ENCODE results near the gene SEPTIN8.
A peak's percentile ranks its signal among the peaks of the same experiment; 100 is the strongest.

Gene SEPTIN8

GRCh38 chr5:132759114-132760048 is 17.7 kb downstream of the SEPTIN8 start:
- in situ Hi-C loops (cut with HindIII; ENCODE audit: low pct_ligation_motif_present, low pct_unique_long_range_greater_than_20kb, low sequenced_read_pairs) = no loop called here

GRCh38 chr5:132758451-132758850 is 18.6 kb downstream of the SEPTIN8 start:
- DNase-seq = no peak
- in situ Hi-C loops (cut with HindIII; ENCODE audit: low pct_ligation_motif_present, low pct_unique_long_range_greater_than_20kb, low sequenced_read_pairs) = no loop called here

More at GRCh38 chr5:132759114-132760048, 17.7 kb downstream of the SEPTIN8 start:
- no peak for DNase-seq

DNA sequence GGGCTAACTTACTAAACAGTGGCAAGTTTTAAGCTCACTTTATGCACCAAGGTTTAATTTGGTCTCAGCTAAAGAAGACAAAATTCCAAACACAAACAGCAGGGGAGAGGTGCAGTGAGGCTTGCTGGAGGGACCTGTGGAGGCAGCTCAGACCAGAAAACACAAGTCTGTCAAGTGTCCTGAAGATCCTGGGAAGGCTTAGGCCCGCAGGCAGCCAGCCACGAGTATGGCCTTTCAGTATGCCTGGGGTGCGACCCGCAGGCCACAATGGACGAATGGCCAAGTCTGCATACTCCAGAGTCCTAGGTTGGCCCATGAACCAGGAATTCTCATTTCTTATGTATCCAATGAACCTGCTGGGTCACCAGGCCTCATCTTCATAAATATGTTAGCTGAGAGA is 20.5 kb downstream of the SEPTIN8 start:
- DNase-seq = no peak

DNA sequence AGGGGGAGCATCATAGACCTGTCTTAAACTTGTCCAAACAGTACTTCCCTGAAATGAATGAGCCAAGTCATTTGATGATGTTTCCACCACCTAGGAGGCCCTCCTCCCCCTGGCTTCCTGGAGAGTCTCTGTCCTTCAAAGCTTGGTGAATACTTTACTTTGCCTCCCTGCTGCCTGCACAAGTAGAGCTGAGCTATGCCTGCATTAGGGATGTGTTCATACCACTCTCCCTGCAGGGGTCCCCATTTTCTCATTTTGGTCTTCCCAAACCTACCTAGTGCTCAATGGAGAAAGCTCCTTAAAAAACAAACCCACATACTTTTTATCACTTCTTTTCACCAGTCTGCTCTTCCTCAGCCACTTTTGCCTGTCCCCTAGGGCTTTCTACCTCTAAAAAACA is 22.1 kb downstream of the SEPTIN8 start:
- DNase-seq = peak; percentile 13
- in situ Hi-C loops (cut with HindIII; ENCODE audit: low pct_ligation_motif_present, low pct_unique_long_range_greater_than_20kb, low sequenced_read_pairs) = no loop called here

More for the DNA sequence above, 20.5 kb downstream of the SEPTIN8 start:
- in situ Hi-C loops (cut with HindIII; ENCODE audit: low pct_ligation_motif_present, low pct_unique_long_range_greater_than_20kb, low sequenced_read_pairs) = no loop called here

DNA sequence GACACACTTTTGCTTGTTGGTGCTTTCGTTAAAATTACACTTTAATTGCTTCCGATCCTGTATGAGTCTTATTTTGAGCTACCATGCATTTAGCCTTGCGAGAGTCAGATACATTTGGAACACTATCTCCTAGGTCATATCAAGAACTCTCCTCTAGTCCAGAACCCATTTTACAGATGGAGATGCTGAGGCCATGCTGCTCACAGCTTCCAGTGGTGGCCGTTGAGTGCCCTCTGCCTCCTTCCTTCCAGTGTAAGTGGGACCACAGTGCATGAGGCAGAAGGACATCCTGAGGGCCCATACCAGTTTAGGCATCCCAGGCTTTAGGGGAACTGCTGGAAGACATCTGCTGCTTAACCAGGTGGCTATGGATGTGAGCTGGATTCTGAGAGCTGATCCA is 22.9 kb downstream of the SEPTIN8 start:
- no peak for DNase-seq
- in situ Hi-C loops (cut with HindIII; ENCODE audit: low pct_ligation_motif_present, low pct_unique_long_range_greater_than_20kb, low sequenced_read_pairs) = no loop called here

DNA sequence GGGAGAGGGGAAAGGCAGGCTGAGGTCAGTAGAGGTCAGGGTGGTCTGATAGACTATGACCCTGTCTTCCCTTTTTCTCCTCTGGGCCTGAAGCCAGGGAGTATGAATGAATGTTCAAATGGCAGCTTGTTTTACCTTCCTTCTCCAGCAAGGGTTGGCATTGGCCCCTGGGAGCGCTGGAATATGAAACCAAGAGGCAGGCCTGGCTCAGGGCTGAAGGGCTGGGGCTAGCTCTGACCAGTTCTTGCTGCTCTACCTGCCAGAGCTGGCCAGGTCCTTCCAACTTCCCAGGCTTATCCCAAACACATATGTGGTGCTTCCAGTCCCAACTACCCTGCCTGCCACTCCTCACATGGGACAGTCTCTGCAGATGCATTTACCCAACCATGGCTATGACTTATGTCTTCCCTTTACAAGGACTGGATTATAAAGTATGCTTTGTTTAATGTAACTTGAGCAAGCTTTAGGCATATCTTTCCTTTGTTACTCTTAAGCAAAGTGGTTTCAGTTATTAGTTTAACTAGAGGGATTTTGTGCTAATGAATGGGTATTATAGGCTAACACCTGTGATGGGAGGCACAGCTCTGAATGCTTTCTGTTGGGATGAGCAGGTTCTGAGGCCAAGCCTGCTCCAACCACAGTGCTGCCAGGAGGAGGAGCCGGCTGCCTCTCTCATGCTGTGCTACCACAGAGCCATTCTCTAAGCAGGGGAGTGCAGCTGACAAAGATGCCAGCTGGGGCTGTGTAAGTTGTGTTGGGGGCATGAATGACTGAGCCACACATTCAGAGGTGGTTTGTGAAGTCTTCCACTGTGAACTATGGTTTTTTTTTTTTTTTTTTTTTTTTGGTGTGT is 23.7 kb downstream of the SEPTIN8 start:
- in situ Hi-C loops (cut with HindIII; ENCODE audit: low pct_ligation_motif_present, low pct_unique_long_range_greater_than_20kb, low sequenced_read_pairs) = no loop called here
- peak; percentile 30 for DNase-seq

- in situ Hi-C loops (cut with HindIII; ENCODE audit: low pct_ligation_motif_present, low pct_unique_long_range_greater_than_20kb, low sequenced_read_pairs) = no loop called here
- DNase-seq = no peak
Observed at GRCh38 chr5:132752581-132753125, 24.4 kb downstream of the SEPTIN8 start.

- DNase-seq = no peak
- in situ Hi-C loops (cut with HindIII; ENCODE audit: low pct_ligation_motif_present, low pct_unique_long_range_greater_than_20kb, low sequenced_read_pairs) = no loop called here
Observed at GRCh38 chr5:132751971-132752580, 25.0 kb downstream of the SEPTIN8 start.

DNA sequence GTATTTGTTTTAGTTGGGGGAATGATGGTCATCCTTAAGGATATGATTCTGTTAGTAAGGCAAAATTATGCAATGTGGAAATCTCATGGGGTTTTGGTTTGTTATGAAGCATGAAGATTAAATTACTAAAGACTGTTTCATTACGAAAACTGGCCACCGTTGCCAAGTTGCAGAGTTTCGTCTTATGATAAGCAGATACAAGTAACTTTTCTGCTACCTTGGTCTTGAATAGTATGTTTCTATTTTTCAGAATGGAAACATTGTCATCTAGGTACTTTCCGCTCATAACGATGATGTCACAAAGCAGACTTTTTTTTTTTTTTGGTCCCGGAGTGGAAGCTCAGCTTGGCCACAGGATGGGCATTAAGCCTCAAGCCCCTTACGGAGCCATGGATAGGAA is 25.6 kb downstream of the SEPTIN8 start:
- in situ Hi-C loops (cut with HindIII; ENCODE audit: low pct_ligation_motif_present, low pct_unique_long_range_greater_than_20kb, low sequenced_read_pairs) = no loop called here
- DNase-seq = no peak

GRCh38 chr5:132750471-132751230 is 26.4 kb downstream of the SEPTIN8 start:
- in situ Hi-C loops (cut with HindIII; ENCODE audit: low pct_ligation_motif_present, low pct_unique_long_range_greater_than_20kb, low sequenced_read_pairs) = no loop called here
- DNase-seq = no peak

GRCh38 chr5:132749506-132749905 is 27.5 kb downstream of the SEPTIN8 start:
- no peak for DNase-seq
- in situ Hi-C loops (cut with HindIII; ENCODE audit: low pct_ligation_motif_present, low pct_unique_long_range_greater_than_20kb, low sequenced_read_pairs) = no loop called here

- in situ Hi-C loops (cut with HindIII; ENCODE audit: low pct_ligation_motif_present, low pct_unique_long_range_greater_than_20kb, low sequenced_read_pairs) = no loop called here
- DNase-seq = no peak
Observed at GRCh38 chr5:132748522-132749000, 28.5 kb downstream of the SEPTIN8 start.

DNA sequence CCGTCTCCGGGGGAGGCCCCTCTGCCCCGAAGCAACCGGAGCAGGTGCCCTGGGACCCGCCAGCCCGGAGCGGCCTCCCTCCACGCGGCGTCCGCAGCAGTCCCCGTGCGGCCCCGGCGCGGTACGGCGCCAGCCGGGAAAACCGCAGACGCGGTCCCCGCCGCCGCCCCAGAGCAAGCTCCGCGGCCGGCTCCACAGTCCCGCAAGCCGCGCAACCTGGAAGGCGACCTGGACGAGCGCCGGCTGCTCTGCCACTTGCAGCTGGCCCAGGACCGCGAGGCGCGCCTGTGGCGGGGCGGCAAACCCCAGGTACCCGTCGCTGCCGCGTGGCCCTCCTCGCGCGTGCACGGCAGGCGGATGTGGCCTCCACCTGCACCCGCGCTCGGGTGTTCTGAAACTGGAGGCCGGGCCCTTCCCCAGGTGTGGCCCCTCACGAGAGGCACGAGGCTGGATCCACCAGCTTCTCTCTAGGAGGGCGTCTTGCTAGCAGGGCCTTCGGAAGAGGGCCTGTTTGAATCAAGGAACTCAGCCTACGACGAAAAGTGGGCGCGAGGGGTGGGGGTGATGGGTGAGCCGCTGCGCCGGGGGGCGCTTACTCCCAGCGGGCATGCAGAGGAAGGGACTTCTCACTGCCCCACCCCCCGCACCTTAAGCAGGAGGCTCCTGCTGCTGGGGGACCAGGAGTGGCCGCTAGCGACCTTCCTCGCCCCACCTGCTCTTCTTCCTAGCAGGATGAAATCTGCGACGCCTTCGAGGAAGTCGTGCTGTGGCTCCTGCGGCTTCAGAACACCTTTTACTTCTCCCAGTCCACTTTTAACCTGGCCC is 29.2 kb downstream of the SEPTIN8 start:
- in situ Hi-C loops (cut with HindIII; ENCODE audit: low pct_ligation_motif_present, low pct_unique_long_range_greater_than_20kb, low sequenced_read_pairs) = no loop called here
- no peak for DNase-seq

- in situ Hi-C loops (cut with HindIII; ENCODE audit: low pct_ligation_motif_present, low pct_unique_long_range_greater_than_20kb, low sequenced_read_pairs) = no loop called here
- peak; percentile 59 for DNase-seq
Observed at GRCh38 chr5:132746954-132747615, 30.0 kb downstream of the SEPTIN8 start, which contains the start of gene CCNI2. Gene CCNI2 (plus strand): TSS chr5:132747426. CDS start chr5:132747496, 70 bp downstream.

- in situ Hi-C loops (cut with HindIII; ENCODE audit: low pct_ligation_motif_present, low pct_unique_long_range_greater_than_20kb, low sequenced_read_pairs) = no loop called here
- no peak for DNase-seq
Observed at GRCh38 chr5:132746592-132746953, 30.5 kb downstream of the SEPTIN8 start.

DNA sequence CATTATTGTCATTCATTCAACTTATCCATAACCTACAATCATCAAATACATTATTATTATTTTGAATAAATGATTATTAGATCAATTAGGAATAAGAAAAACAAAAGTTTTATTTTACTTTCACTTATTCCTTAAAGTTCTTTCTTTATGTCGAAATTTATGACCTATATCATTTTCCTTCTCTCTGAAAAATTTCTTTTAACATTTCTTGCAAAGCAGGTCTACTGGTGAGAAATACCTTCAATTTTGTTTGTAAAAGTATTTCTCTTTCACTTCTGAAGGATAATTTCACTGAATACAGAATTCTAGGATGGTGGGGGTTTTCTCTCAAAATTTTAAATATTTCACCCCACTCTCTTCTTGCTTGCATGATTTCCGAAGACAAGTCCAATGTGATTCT is 32.4 kb downstream of the SEPTIN8 start:
- no peak for DNase-seq
- in situ Hi-C loops (cut with HindIII; ENCODE audit: low pct_ligation_motif_present, low pct_unique_long_range_greater_than_20kb, low sequenced_read_pairs) = no loop called here

DNA sequence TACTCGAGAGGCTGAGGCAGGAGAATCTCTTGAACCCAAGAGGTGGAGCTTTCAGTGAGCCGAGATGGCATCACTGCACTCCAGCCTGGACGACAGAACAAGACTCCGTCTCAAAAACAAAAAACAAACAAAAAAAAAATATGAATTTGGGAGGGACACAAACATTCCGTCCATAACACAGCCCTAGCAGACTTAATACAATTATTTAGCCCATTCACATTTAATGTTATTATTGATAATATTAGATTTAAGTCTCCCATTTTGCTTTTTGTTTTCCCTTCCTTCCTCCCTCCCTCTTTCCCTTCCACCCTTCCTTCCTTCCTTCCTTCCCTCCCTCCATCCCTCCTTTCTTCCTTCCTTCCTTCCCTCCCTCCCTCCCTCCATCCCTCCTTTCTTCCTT is 34.4 kb downstream of the SEPTIN8 start:
- DNase-seq = no peak
- in situ Hi-C loops (cut with HindIII; ENCODE audit: low pct_ligation_motif_present, low pct_unique_long_range_greater_than_20kb, low sequenced_read_pairs) = no loop called here

Data from ACHN (cell line).